Nephron progenitor cell (in vitro differentiated cells): ENCODE results near the gene KIF25.

Source experiments
- DNase-seq: peaks from one replicate; pipeline ENCODE4 v3.0.0; 2021
- H3K27ac Mint-ChIP-seq: 2 replicates; pipeline ENCODE4 v1.8.0; 2021; ENCODE audit warnings: mild to moderate bottlenecking, moderate library complexity, mixed read lengths
- H3K27me3 Mint-ChIP-seq: 2 replicates; pipeline ENCODE4 v1.8.0; 2021; ENCODE audit warnings: mild to moderate bottlenecking, low read depth, mixed read lengths; ENCODE audit not compliant: poor library complexity
- H3K36me3 Mint-ChIP-seq: 2 replicates; pipeline ENCODE4 v1.8.0; 2021; ENCODE audit warnings: low read depth, mixed read lengths
- H3K4me1 Mint-ChIP-seq: 2 replicates; pipeline ENCODE4 v1.8.0; 2021; ENCODE audit warnings: mixed read lengths
- H3K4me3 Mint-ChIP-seq: 2 replicates; pipeline ENCODE4 v1.8.0; 2021; ENCODE audit warnings: mild to moderate bottlenecking, moderate library complexity, mixed read lengths
- H3K9me3 Mint-ChIP-seq: 2 replicates; pipeline ENCODE4 v1.8.0; 2021; ENCODE audit warnings: mild to moderate bottlenecking, moderate library complexity, mixed read lengths
- CTCF ChIP-seq: fragments of 200-600 bp; sonication (generic); IDR thresholded peaks from 2 replicates; pipeline ENCODE4 v1.5.0; 2021; ENCODE audit warnings: antibody characterized with exemption

KIF25 gene

GRCh38 chr6:167997642-167998041, at the start of gene KIF25:
KIF25 (plus strand) TSS chr6:167997671; CDS start chr6:168029586, 31,915 bp downstream.
- DNase-seq = no peak
- peak within 1 kb of the TSS; percentile 61 for H3K4me3 Mint-ChIP-seq
- H3K36me3 Mint-ChIP-seq = no peaks in the 10 kb centered on the region
- peaks cover 23% of the 10 kb centered on the region for H3K4me1 Mint-ChIP-seq
- no peaks in the 10 kb centered on the region for H3K9me3 Mint-ChIP-seq
- H3K27me3 Mint-ChIP-seq = peaks cover 22% of the 10 kb centered on the region
- H3K27ac Mint-ChIP-seq = peak within 1 kb of the TSS; percentile 67
- TF ChIP-seq CTCF = no peak

GRCh38 chr6:167947716-167948115, 49.8 kb upstream of the KIF25 start:
- no peak for TF ChIP-seq CTCF
- Mint-ChIP-seq H3K27me3 (no peaks in the 10 kb centered on the region), H3K4me1 (peaks cover 13% of the 10 kb centered on the region), H3K4me3 (no peak overlapping the region), H3K27ac (no peak overlapping the region), H3K36me3 (peaks cover 84% of the 10 kb centered on the region), H3K9me3 (no peaks in the 10 kb centered on the region)
- no peak for DNase-seq

- H3K4me1 Mint-ChIP-seq = peaks cover 13% of the 10 kb centered on the region
- no peaks in the 10 kb centered on the region for H3K27me3 Mint-ChIP-seq
- H3K36me3 Mint-ChIP-seq = peaks cover 76% of the 10 kb centered on the region
- no peak for DNase-seq
- no peak overlapping the region for H3K27ac Mint-ChIP-seq
- H3K9me3 Mint-ChIP-seq = no peaks in the 10 kb centered on the region
- no peak for TF ChIP-seq CTCF
- no peak overlapping the region for H3K4me3 Mint-ChIP-seq
Observed at GRCh38 chr6:167948716-167949115, 48.8 kb upstream of the KIF25 start.

GRCh38 chr6:167949121-167949684, 48.3 kb upstream of the KIF25 start:
- Mint-ChIP-seq H3K4me3 (no peak overlapping the region), H3K9me3 (no peaks in the 10 kb centered on the region), H3K27me3 (no peaks in the 10 kb centered on the region), H3K4me1 (peaks cover 13% of the 10 kb centered on the region), H3K27ac (no peak overlapping the region), H3K36me3 (peaks cover 72% of the 10 kb centered on the region)
- no peak for DNase-seq
- TF ChIP-seq CTCF = no peak

- Mint-ChIP-seq H3K9me3 (no peaks in the 10 kb centered on the region), H3K27me3 (no peaks in the 10 kb centered on the region), H3K4me1 (peaks cover 22% of the 10 kb centered on the region), H3K36me3 (peaks cover 68% of the 10 kb centered on the region), H3K27ac (peak overlapping the region; percentile 62), H3K4me3 (no peak overlapping the region)
- DNase-seq = peak; percentile 27
- TF ChIP-seq CTCF = no peak
Observed at GRCh38 chr6:167951781-167952511, 45.5 kb upstream of the KIF25 start.

- H3K9me3 Mint-ChIP-seq = no peaks in the 10 kb centered on the region
- TF ChIP-seq CTCF = no peak
- peaks cover 24% of the 10 kb centered on the region for H3K4me1 Mint-ChIP-seq
- no peaks in the 10 kb centered on the region for H3K27me3 Mint-ChIP-seq
- H3K4me3 Mint-ChIP-seq = no peak overlapping the region
- no peak overlapping the region for H3K27ac Mint-ChIP-seq
- H3K36me3 Mint-ChIP-seq = peaks cover 68% of the 10 kb centered on the region
- DNase-seq = no peak
Observed at GRCh38 chr6:167952512-167952859, 45.0 kb upstream of the KIF25 start.
